ENCODE results near the gene EXOG.

The EXOG gene

DNA sequence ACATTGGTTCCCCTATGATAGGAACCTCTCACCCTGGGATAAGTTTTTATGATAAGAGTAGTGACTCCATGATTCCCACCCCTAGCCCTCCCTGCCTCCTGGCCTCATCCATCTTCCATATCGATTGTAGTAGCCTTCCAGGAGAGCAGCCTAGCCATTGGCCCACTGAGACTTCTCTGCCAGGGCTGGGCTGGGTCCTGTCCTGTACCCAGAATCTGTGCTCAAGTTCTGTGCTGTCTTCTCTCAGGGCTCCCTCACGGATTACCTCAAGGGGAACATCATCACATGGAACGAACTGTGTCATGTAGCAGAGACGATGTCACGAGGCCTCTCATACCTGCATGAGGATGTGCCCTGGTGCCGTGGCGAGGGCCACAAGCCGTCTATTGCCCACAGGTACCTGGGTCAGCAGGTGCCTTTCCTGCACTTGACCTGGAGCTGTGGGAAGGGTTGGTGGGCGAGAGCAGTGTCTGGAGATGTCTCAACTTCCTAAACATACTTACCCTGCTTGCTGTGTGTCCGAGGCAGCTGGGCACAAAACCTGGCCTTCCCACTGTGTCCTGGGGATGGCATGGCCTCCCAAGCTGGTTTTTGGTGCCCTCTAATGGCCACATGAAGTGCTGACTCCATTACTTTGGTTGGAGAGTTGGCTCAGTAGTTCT is 16.6 kb upstream of the EXOG start:
- Histone ChIP-seq H3K79me2 (ENCODE audit: insufficient read depth, low read depth) (no peaks in the 10 kb centered on the region), H3K4me1 (ENCODE audit: low read depth, poor library complexity, severe bottlenecking) (no peaks in the 10 kb centered on the region), H3K36me3 (ENCODE audit: insufficient read depth) (no peaks in the 10 kb centered on the region), H3K27me3 (ENCODE audit: insufficient read depth, low read depth) (no peaks in the 10 kb centered on the region), H3K9ac (no peak overlapping the region), H4K20me1 (ENCODE audit: insufficient read depth) (no peaks in the 10 kb centered on the region), H3K4me2 (no peak overlapping the region), H2AFZ (ENCODE audit: low read depth) (no peak overlapping the region), H3K27ac (no peak overlapping the region), H3K4me3 (IDR thresholded peaks at IDR 0.05; ENCODE audit: insufficient read depth, low read depth, low read length) (no peak overlapping the region)
- TF ChIP-seq, protein P1, sequence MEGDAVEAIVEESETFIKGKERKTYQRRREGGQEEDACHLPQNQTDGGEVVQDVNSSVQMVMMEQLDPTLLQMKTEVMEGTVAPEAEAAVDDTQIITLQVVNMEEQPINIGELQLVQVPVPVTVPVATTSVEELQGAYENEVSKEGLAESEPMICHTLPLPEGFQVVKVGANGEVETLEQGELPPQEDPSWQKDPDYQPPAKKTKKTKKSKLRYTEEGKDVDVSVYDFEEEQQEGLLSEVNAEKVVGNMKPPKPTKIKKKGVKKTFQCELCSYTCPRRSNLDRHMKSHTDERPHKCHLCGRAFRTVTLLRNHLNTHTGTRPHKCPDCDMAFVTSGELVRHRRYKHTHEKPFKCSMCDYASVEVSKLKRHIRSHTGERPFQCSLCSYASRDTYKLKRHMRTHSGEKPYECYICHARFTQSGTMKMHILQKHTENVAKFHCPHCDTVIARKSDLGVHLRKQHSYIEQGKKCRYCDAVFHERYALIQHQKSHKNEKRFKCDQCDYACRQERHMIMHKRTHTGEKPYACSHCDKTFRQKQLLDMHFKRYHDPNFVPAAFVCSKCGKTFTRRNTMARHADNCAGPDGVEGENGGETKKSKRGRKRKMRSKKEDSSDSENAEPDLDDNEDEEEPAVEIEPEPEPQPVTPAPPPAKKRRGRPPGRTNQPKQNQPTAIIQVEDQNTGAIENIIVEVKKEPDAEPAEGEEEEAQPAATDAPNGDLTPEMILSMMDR (conservative IDR thresholded peaks at IDR 0.05; ENCODE audit: low read depth, low read length): peak; percentile 72

GRCh38 chr3:38480093-38480445 is 16.1 kb upstream of the EXOG start:
- Histone ChIP-seq H3K4me3 (IDR thresholded peaks at IDR 0.05; ENCODE audit: insufficient read depth, low read depth, low read length) (no peak overlapping the region), H3K36me3 (ENCODE audit: insufficient read depth) (no peaks in the 10 kb centered on the region), H3K27ac (no peak overlapping the region), H3K79me2 (ENCODE audit: insufficient read depth, low read depth) (no peaks in the 10 kb centered on the region), H3K4me1 (ENCODE audit: low read depth, poor library complexity, severe bottlenecking) (no peaks in the 10 kb centered on the region), H3K4me2 (no peak overlapping the region), H3K27me3 (ENCODE audit: insufficient read depth, low read depth) (no peaks in the 10 kb centered on the region), H3K9ac (no peak overlapping the region), H4K20me1 (ENCODE audit: insufficient read depth) (no peaks in the 10 kb centered on the region), H2AFZ (ENCODE audit: low read depth) (no peak overlapping the region)
- TF ChIP-seq, protein P1 (conservative IDR thresholded peaks at IDR 0.05; ENCODE audit: low read depth, low read length): 0 out of 2 replicates have a peak, but pooled peaks have one; percentile 0

- no peaks in the 10 kb centered on the region for H3K27me3 ChIP-seq (ENCODE audit: insufficient read depth, low read depth)
- no peak overlapping the region for H3K9ac ChIP-seq
- no peak overlapping the region for H3K4me2 ChIP-seq
- no peaks in the 10 kb centered on the region for H3K79me2 ChIP-seq (ENCODE audit: insufficient read depth, low read depth)
- no peaks in the 10 kb centered on the region for H3K36me3 ChIP-seq (ENCODE audit: insufficient read depth)
- H2AFZ ChIP-seq (ENCODE audit: low read depth): no peak overlapping the region
- no peaks in the 10 kb centered on the region for H3K4me1 ChIP-seq (ENCODE audit: low read depth, poor library complexity, severe bottlenecking)
- TF ChIP-seq, protein P1 (conservative IDR thresholded peaks at IDR 0.05; ENCODE audit: low read depth, low read length): no peak
- no peak overlapping the region for H3K4me3 ChIP-seq (IDR thresholded peaks at IDR 0.05; ENCODE audit: insufficient read depth, low read depth, low read length)
- no peak overlapping the region for H3K27ac ChIP-seq
- no peaks in the 10 kb centered on the region for H4K20me1 ChIP-seq (ENCODE audit: insufficient read depth)
Observed at GRCh38 chr3:38480930-38481329, 15.2 kb upstream of the EXOG start.

GRCh38 chr3:38482951-38483350 is 13.2 kb upstream of the EXOG start:
- Histone ChIP-seq H3K36me3 (ENCODE audit: insufficient read depth) (no peaks in the 10 kb centered on the region), H3K4me3 (IDR thresholded peaks at IDR 0.05; ENCODE audit: insufficient read depth, low read depth, low read length) (no peak overlapping the region), H3K4me2 (no peak overlapping the region), H4K20me1 (ENCODE audit: insufficient read depth) (no peaks in the 10 kb centered on the region), H3K27me3 (ENCODE audit: insufficient read depth, low read depth) (no peaks in the 10 kb centered on the region), H3K79me2 (ENCODE audit: insufficient read depth, low read depth) (no peaks in the 10 kb centered on the region), H3K9ac (no peak overlapping the region), H2AFZ (ENCODE audit: low read depth) (no peak overlapping the region), H3K27ac (no peak overlapping the region), H3K4me1 (ENCODE audit: low read depth, poor library complexity, severe bottlenecking) (no peaks in the 10 kb centered on the region)
- TF ChIP-seq, protein P1 (conservative IDR thresholded peaks at IDR 0.05; ENCODE audit: low read depth, low read length): no peak

Measured in KMS-11 (cell line).